Neural progenitor cell (in vitro differentiated cells): ENCODE data around the gene EIF4A3.

Experiments used
- EZH2phosphoT487 ChIP-seq: fragments of 200-600 bp; sonication (generic); IDR thresholded peaks from 2 replicates; pipeline ENCODE4 v1.6.1; 2017; ENCODE audit warnings: antibody characterized with exemption
- TF ChIP-seq, protein P1 (sequence below): fragments of 200-600 bp; sonication (generic); IDR thresholded peaks from 2 replicates; pipeline ENCODE4 v1.5.1; 2017; ENCODE audit warnings: antibody characterized with exemption, mild to moderate bottlenecking

GRCh38 chr17:80151333-80151732 is 4.4 kb upstream of the EIF4A3 start:
- TF ChIP-seq, protein P1, sequence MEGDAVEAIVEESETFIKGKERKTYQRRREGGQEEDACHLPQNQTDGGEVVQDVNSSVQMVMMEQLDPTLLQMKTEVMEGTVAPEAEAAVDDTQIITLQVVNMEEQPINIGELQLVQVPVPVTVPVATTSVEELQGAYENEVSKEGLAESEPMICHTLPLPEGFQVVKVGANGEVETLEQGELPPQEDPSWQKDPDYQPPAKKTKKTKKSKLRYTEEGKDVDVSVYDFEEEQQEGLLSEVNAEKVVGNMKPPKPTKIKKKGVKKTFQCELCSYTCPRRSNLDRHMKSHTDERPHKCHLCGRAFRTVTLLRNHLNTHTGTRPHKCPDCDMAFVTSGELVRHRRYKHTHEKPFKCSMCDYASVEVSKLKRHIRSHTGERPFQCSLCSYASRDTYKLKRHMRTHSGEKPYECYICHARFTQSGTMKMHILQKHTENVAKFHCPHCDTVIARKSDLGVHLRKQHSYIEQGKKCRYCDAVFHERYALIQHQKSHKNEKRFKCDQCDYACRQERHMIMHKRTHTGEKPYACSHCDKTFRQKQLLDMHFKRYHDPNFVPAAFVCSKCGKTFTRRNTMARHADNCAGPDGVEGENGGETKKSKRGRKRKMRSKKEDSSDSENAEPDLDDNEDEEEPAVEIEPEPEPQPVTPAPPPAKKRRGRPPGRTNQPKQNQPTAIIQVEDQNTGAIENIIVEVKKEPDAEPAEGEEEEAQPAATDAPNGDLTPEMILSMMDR, result no peak
- TF ChIP-seq EZH2phosphoT487, result no peak
